GM21723 (cell line): ENCODE results near the gene LPXN.
A peak's percentile ranks its signal among the peaks of the same experiment; 100 is the strongest.

Experiments used
- ATAC-seq: cut with Tn5 transposase; IDR thresholded peaks from one replicate; pipeline ENCODE4 v1.9.1; 2021; ENCODE audit warnings: mild to moderate bottlenecking, moderate library complexity; ENCODE audit not compliant: unreplicated experiment

LPXN gene

GRCh38 chr11:58575377-58576020 is at the start of gene LPXN:
Gene LPXN, minus strand, starts transcription at chr11:58575856. Its CDS starts 84 bp downstream, at chr11:58575772.
- ATAC-seq: no peak

- ATAC-seq: no peak
Measured at GRCh38 chr11:58625086-58625485, 49.4 kb upstream of the LPXN start.

GRCh38 chr11:58622344-58622743 is 46.7 kb upstream of the LPXN start, which contains the start of gene CNTF:
Gene CNTF, plus strand, starts transcription at chr11:58622665. Its CDS starts 88 bp downstream, at chr11:58622753.
- ATAC-seq: no peak

GRCh38 chr11:58621586-58622262 is 46.1 kb upstream of the LPXN start:
- peak; percentile 59 for ATAC-seq

GRCh38 chr11:58617976-58618557 is 42.4 kb upstream of the LPXN start:
- ATAC-seq: no peak

- no peak for ATAC-seq
Measured at GRCh38 chr11:58616594-58616993, 40.9 kb upstream of the LPXN start.

GRCh38 chr11:58615559-58615958 is 39.9 kb upstream of the LPXN start:
- ATAC-seq: no peak

GRCh38 chr11:58613228-58613627 is 37.6 kb upstream of the LPXN start:
- ATAC-seq: no peak

- ATAC-seq: no peak
Measured at GRCh38 chr11:58609723-58610122, 34.1 kb upstream of the LPXN start.

GRCh38 chr11:58608331-58608730 is 32.7 kb upstream of the LPXN start:
- no peak for ATAC-seq

GRCh38 chr11:58606930-58607714 is 31.5 kb upstream of the LPXN start:
- ATAC-seq: no peak

- ATAC-seq: no peak
Measured at GRCh38 chr11:58600510-58600909, 24.9 kb upstream of the LPXN start.

- ATAC-seq: no peak
Measured at GRCh38 chr11:58597486-58598144, 22.0 kb upstream of the LPXN start.

GRCh38 chr11:58596621-58597020 is 21.0 kb upstream of the LPXN start:
- no peak for ATAC-seq

- no peak for ATAC-seq
Measured at GRCh38 chr11:58594826-58595225, 19.2 kb upstream of the LPXN start.

- ATAC-seq: no peak
Measured at GRCh38 chr11:58592760-58593472, 17.3 kb upstream of the LPXN start.

GRCh38 chr11:58591659-58592058 is 16.0 kb upstream of the LPXN start:
- no peak for ATAC-seq

- no peak for ATAC-seq
Measured at GRCh38 chr11:58586998-58587397, 11.3 kb upstream of the LPXN start.

- ATAC-seq: no peak
Measured at GRCh38 chr11:58582437-58582836, 6.8 kb upstream of the LPXN start.

GRCh38 chr11:58580311-58580710 is 4.7 kb upstream of the LPXN start:
- ATAC-seq: no peak
